Ureter (tissue), 1 donor: Measurements from ENCODE around the gene SPDYE6. TPM values are rescaled to one million over a fixed set of nuclear protein-coding genes. Genes with fewer than 3 reads are reported as not detected.
"Not testable (repeated sequence)": the region's sequence is repeated elsewhere in the genome, so short reads cannot be mapped to it uniquely, and the experiment has no call there.

Source experiments
- DNase-seq: peaks from one replicate; pipeline ENCODE4 v3.0.0-alpha.2; 2020; ENCODE audit warnings: low spot score
- total RNA-seq: library from RNA; stranded (reverse); gene quantifications from one replicate; pipeline ENCODE4 v1.2.4, GENCODE V29; 2023
- donor health status: DM: yes; HTN: yes; CAD: no.

SPDYE6 gene
- total RNA-seq, 1 donor from 2014 or later = not detected

- no peak for DNase-seq
Measured at GRCh38 chr7:102317231-102318059, 38.8 kb downstream of the SPDYE6 start.

DNA sequence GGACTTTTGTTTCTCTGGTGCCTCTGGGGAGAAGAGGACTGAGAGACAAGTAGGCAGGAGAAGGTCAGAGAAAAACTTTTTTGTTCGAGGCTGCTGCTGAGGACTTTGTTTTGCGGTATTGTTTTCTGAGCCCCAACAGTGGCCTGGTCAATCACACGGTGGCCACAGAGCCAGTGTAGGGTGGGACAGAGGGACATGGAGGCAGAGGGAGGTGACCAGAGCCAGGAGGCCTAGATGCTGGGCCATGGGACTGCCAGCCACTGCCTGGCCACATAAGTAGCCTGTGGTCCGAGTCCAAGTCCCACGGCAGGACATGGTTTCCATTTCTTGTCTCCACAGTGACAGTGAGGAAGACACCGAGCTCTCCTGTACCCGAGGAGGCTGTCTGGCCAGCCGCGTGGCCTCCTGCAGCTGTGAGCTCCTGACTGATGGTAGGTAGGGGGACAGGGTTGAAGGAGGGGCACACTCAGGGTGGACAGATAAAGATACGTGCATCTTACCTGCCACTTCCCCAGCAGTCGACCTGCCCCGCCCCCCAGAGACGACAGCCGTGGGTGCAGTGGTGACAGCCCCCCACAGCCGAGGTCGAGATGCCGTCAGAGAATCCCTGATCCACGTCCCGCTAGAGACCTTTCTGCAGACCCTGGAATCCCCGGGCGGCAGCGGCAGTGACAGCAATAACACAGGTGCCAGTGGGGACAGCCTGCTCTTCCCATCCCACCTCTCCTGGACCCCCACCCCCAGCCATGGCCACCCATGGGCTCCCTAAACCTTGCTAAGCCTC, 42.1 kb downstream of the SPDYE6 start:
- DNase-seq = no peak

GRCh38 chr7:102312317-102312716, 43.9 kb downstream of the SPDYE6 start:
- DNase-seq = no peak

DNA sequence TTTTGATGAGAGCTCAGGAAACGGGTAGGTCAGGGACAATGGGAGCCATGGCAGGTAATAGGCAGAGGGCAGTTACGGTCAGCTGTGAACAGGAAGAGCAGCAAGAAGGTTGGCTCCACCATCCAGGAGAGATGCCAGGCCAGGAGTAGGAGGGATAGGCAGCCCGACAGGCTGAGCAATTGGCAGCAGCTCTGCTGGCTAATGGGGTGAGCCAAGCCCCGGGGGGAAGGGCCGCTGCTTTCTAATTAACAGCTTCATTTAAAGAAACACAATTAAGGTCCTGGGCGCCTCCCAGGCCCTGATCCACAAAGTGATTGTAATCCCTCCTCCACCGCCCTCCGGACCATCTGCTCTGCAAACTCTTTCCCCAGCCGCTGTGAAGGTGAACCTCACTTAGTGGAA, 45.8 kb downstream of the SPDYE6 start:
- no peak for DNase-seq

GRCh38 chr7:102306916-102307677, 49.1 kb downstream of the SPDYE6 start:
- peak; percentile 79 for DNase-seq

GRCh38 chr7:102305414-102306268, 50.6 kb downstream of the SPDYE6 start:
- DNase-seq = no peak

GRCh38 chr7:102304668-102305067, 51.6 kb downstream of the SPDYE6 start:
- no peak for DNase-seq

- DNase-seq = no peak
Measured at GRCh38 chr7:102303669-102304422, 52.4 kb downstream of the SPDYE6 start.

- DNase-seq = no peak
Measured at GRCh38 chr7:102302025-102302424, 54.2 kb downstream of the SPDYE6 start.

DNA sequence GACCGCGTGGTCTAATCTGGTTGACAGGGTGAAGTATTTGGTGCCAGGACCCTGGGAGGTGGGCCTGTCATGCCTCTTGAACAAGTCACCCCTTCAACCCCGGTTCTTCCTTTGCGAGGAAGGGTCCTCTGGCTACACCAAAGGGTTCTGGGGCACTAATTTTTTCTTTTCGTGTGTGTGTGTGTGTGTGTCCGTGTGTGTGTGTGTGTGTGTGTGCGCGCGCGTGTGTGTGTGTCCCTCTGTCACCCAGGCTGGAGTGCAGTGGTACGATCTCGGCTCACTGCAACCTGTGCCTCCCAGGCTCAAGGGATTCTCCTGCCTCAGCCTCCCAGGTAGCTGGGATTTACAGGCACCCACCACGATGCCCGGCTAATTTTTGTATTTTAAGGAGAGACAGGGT, 54.9 kb downstream of the SPDYE6 start:
- DNase-seq = not testable (repeated sequence)

DNA sequence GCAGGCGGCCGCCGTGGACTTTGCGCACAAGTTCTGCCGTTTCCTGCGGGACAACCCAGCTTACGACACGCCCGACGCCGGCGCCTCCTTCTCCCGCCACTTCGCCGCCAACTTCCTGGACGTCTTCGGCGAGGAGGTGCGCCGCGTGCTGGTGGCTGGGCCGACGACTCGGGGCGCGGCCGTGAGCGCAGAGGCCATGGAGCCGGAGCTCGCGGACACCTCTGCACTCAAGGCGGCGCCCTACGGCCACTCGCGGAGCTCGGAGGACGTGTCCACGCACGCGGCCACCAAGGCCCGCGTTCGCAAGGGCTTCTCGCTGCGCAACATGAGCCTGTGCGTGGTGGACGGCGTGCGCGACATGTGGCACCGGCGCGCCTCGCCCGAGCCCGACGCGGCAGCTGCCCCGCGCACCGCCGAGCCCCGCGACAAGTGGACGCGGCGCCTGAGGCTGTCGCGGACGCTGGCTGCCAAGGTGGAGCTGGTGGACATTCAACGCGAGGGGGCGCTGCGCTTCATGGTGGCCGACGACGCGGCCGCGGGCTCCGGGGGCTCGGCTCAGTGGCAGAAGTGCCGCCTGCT, 55.5 kb downstream of the SPDYE6 start:
- DNase-seq = no peak

DNA sequence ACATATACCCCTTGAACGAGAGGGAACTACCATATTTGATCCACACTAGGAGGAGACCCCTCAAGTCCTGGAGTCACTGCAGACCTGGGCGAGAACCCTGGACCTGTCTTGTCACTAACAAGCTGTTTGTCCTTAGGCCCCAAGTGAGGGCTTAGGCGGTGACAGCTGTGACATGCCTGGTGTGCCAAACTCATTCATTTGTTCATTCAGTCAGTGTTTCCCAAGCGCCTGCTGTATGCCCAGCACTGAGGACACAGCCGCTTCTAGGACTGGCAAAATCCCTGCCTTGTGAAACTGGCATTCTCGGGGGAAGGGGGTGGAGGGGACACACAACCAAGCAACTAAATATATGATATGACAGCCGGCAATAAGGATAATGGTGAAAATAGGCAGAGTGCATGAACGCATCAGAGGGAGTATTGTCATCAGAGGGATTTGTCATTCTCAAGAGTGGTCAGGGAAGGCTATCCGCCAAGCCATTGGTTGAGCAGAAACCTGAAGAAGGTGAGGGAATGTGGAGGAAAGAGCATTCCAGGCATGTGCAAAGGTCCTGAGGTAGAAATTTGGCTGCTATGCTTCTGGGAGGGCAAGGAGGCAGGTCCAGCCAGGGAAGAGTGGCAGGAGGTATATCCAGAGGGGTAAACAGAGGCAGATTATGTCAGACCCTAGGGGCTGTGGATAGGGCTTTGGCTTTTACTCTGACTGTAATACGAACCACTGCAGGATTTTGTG, 58.6 kb downstream of the SPDYE6 start:
- no peak for DNase-seq

GRCh38 chr7:102296514-102296913, 59.7 kb downstream of the SPDYE6 start:
- DNase-seq = no peak

DNA sequence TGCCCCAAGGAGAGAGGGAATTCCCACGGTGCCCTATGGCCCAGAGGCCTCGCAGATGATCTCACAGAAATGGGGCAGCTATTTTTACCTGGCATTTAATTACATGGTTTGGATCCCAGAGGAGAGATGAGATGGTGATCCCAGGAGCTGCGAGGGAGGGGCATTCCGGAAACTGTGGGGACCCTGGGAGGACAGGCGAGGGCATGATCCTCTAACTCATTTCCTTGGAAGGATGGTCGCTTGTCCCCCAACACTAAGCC, 60.1 kb downstream of the SPDYE6 start:
- DNase-seq = no peak

Other genes with a start within 250 kb of the SPDYE6 start
- gene SH2B2, start 69.6 kb downstream of the SPDYE6 start, total RNA-seq = 6.1 TPM
- gene PRKRIP1, start 39.9 kb upstream of the SPDYE6 start, total RNA-seq = 22.8 TPM
- gene ORAI2, start 77.1 kb upstream of the SPDYE6 start, total RNA-seq = 19.7 TPM
- 10.3 TPM for gene ALKBH4, start 108.4 kb upstream of the SPDYE6 start, total RNA-seq
- 11.4 TPM for gene LRWD1, start 108.5 kb upstream of the SPDYE6 start, total RNA-seq
- 53.1 TPM for gene POLR2J, start 122.5 kb upstream of the SPDYE6 start, total RNA-seq
- gene RASA4B, start 161.3 kb upstream of the SPDYE6 start, total RNA-seq = 10.9 TPM
- 132 TPM for gene UPK3BL2, start 187.3 kb upstream of the SPDYE6 start, total RNA-seq
- gene SPDYE2, start 194.8 kb upstream of the SPDYE6 start, total RNA-seq = 0.52 TPM
- 64.3 TPM for gene POLR2J3, start 216.1 kb upstream of the SPDYE6 start, total RNA-seq